Measurements from ENCODE around the gene TNS3.
"Not testable (repeated sequence)": the region's sequence is repeated elsewhere in the genome, so short reads cannot be mapped to it uniquely, and the experiment has no call there.

TNS3 gene

DNA sequence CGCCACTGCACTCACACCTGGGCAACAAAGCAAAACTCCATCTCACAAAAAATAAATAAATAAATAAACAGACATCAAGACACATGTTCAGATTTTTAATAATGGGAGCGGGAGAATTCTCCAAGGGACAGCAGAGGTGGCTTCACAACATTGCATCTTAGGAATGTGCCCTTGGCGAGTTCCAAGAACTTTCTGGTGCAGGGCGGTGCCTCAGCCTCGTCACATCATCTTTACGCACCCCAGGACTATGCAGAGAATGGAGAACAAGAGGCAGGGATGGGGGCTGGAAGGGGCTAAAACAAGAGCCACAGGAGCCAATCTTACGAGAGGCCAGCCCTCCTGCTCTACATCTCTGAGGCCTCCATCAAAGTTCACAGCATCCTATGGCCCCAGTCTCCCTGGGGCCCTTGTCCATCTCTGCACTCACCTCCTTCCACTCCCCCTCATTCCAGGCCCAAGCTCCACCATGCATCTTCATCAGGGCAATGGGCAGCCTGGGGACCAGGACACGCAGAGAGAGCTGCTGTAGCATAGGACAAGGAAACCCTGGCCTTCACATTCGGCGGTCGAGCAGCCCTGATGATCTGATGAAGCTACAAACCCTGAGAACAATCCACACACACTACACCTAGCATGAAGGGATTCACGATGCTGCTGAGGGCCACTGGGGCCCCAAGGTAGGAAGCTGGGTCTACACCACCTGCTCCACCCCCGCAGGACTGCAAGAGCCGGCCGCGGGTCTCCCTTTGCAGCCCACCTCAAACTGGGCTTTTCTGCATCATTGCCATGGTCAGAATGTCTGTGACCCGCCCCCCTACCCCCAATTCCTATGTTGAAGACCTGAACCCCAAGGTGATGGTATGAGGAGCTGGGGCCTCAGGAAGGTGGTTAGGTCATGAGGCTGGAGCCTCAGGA, 22.3 kb downstream of the TNS3 start:
- DNase-seq = no peak

DNA sequence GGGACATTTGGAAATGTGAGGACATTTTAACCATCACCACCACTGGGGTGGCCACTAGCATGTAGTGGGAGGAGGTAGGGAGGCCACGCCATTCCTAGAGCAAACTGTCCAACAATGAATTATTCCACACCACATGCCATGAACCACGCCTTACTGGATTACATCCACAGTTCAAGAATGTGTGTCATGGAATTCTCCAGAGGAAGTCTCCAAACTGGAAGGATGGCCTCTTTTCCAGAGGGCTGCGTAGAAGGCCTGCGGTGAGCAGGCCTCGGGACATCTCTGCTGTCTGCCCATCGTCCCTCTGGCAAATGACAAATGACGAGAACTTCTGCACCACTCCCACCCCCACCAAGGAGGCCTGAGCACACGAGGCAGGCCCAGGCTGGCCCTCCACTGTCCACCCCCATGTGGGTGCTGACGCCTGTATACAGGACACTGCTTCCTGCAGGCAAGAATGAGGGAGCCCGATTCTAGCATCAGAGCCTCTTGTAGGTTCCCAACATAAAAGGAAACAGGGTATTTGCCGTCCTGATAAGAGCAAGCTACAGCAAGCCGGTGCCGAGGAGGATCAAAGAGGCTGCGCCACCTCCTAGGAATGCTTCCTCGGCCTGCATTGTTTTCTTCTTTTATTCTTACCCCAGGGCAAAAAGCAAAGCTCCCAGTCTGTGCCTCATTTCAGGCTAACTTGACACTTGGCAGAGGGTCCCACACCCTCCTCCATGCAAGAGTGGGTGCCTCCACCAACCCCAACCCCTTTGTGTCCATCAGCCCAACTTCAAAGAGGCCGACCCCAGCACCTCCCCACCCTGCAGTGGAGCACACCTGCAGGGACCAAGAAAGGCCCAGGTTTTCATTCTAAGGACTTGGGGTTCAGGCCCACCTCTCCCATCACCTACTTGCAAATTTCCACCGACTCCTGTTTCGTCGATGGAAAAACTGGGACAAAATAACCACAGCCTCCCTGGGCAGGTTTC, 23.9 kb downstream of the TNS3 start:
- DNase-seq = no peak

DNA sequence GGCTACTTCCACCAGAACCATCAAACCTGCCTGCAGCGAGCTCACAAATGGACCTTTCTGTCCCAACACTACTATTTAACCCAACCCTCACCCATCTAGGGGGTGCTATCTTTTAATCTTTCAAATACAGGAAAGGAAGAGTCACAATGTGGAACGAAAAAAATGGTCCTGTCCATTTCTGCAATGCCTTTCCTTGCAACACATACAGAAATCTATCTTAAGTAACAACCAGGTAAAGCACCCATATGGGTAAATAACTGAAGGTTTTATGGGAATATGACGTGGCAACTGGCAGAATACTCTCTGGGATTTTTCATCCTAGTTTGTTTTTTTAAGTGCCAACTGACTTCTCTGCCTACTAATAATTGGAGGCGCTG, 24.6 kb downstream of the TNS3 start:
- no peak for DNase-seq

DNA sequence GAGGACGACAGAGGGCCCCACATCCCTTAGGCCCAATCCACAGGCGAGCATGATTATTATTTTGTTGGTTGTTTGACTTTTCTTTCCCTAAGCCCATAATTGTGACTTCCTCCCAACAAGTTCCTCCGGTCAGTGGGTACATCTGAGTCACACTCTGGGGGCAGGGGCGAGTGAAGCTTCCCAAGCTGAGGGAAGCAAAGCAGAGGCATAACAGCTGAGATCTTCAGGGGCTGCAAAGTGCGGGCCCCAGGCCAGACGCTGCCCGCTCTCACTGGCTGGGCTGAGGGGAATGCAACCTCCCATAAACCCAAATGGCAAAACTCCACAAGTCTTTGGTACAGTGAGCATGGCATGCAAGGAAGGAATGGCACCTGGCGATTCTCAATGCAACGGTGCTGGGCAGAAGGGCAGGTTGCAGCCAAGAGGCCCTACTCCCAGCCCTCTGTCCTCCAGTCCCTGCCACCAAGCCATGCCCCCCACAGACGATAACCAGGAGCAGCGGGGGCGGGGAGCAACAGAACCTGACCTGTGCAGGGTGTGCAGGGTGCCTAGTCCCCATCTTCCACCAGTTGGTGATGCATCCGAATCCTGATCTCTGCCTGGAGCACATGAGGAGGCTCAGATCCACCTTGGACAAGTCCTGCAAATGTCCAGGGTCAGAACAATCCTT, 25.3 kb downstream of the TNS3 start:
- DNase-seq = no peak

DNA sequence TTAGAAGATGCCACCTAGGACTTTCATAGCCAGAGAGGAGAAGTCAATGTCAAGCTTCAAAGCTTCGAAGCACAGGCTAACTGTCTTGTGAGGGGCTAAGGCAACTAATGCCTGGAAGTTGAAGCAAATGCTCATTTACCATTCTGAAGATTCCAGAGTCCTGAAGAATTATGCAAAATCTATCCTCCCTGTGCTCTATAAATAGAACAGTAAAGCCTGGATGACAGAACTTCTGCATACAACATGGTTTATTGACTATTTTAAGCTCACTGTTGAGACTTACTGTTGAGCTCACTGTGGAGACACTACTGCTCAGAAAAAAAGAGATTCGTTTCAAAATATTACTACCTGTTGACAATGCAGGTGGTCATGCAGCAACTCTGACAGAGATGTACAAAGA, 28.6 kb downstream of the TNS3 start:
- no peak for DNase-seq

DNA sequence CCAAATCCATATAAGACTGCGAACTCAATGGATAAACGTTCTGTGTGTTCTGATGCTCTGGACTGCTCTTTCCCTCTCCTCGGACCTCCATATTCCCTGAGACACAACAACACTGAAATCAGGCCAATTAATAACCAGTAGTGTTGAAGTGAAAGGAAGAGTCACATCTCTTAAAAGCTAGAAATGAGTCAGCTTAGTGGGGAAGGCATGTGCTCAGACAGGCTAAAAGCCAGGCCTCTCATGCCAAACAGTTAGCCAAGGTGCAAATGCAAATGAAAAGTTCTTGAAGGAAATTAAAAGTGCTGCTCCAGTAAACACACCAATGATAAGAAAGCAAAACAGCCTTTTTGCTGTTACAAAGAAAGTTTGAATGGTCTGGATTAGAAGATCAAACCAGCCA, 29.3 kb downstream of the TNS3 start:
- DNase-seq = no peak

DNA sequence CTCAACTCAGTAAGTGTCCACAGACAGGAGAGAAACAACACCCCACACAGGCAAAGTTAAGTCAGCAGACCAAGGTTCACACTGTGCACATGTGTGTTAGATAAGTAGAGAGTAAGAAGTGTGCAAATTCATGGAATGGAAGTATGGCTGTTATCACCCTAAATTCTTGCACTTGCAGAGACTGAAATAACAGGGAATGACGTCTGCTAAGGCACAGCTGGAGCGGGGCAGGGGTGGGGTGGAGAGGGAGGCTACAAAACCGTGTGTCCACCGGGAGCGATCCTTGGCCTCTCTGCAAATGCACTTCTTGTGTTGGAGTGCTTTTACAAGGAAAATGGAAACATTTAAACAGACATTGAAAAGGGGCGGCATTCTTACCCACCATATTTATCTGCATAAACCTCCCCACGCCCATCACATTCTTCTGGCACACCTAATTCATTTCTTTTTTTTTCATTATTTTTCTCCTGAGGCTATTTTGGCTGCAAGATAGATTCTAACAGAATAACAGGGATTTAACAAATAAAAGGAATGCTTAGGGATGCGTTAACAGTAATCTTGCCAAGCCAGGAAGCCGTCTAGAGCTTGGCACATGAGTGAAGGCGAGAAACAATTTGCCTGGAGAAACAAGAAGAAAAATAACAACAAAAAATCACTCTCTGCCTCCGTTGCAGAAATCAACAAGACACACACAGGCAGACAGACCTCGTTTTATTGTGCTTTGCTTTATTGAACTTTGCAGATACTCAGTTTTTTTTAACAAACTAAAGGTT, 30.1 kb downstream of the TNS3 start:
- no peak for DNase-seq

DNA sequence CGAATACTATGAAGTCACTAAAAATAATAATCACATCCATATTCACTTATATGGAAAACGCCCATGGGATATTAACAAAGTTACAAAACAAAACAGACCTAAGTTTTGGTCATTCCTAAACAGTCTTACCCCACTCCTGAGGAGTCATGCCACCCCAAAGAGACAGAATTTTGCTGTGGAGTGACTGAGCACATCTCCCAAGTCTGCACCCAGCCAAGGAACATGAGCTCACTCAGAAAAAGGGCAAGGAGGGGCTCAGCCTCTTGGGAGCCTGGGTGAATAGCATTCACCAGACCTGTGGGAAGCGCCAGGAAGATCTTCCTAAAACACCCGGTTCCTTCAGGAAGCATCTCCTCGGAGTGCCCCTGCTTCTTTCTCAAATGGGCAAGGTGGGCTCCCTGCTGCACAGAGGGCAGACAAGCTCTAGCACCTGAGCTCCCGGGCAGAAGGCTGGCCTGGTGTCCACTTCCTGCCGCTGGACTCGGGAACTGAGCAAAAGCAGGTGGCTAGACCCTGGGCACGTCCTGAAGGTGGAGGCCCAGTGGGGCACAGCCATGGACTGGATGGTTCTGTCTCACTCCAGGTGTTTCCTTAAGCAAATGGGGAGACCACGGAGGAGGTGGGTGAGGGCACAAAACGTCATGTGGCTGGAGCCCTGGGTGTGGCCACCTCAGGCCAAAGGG, 31.0 kb downstream of the TNS3 start:
- no peak for DNase-seq

DNA sequence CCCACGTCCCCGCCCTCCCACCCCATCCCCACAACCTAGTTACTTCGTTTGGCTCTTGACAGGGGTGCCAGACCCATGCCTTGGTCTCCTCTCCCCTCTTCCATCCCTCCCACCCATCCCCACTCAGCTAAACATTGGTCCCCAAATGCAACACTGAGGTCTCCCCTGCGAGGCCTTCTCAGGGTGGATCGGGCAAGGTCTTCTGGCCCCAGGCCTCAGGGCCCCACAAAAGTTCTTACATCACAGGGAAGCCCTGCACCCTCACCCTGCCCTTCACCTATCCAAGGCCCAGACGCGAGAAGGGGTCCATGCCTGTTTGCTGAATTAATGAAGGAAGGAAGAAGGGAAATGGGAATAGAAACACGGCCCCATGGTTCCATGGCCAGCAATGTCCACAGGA, 32.0 kb downstream of the TNS3 start:
- no peak for DNase-seq

DNA sequence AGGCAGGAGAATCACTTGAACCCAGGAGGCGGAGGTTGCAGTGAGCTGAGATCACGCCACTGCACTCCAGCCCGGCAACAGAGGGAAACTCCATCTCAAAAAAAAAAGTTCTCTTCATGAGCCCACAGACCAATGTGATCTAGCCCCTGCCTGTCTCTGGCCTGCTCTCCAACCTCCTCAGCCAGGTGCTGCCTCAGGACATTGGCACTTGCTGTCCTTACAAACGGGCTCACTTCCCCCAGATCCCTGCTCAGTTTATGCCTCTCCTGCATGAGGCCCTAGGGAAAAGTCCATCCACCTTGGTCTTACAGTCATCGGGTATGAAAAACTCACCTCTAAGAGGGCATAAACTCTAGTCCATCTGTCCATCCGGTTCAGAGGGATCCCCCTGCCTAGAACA, 32.5 kb downstream of the TNS3 start:
- no peak for DNase-seq

DNA sequence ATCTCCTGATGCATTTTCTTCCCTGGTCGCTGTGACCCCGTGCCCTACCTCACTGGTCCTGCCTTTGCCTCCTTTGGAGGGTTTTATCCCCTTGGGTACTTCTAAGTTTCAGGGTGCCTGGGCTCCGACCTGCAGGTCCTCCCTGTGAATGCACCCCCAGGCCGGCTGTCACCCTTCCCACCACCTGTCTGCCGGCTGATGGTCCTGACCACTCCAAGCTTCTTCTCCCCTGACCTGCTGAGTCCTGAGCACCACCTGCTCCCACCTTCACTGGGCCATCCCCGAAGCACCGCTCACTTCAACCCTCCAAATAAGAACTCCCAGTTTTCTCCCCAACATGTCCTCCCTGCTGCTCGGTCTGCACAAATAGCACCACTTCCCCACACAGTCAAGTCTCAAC, 33.4 kb downstream of the TNS3 start:
- DNase-seq = no peak

DNA sequence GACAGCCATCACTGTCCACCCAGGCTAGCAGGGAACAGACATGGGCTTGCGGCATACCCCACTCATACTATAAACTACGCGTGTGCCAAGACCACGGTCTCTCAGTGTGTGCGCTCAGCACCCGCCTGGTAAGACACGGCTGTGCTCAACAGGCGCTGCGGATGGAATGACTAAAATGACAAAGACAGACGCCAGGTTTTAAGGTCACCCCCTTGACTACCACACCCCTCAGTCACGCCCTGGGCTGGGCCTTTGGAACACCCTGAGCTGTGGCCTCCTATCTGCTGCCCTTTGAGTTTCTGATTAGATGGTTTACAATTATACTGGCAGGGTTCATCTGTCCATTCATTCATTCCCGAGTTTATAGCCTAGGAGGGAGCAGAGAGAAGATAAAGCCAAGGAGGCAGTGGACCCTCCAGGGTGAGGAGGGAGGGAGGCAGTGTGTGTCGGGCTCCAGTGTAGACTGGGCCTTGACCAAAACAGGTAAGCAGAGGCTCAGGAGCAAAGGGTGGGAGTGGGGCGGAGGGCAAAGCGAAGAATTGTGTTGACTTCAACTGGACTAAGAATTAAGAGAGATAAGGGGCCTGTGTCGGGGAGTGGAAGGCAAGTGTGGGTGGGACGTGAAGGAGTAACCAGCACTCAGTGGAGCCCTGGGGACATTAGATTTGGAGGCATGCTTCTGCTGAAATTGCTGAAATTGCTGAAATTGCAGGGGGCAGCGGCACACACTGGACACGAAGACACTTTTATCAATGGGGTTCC, 35.0 kb downstream of the TNS3 start:
- DNase-seq = no peak

DNA sequence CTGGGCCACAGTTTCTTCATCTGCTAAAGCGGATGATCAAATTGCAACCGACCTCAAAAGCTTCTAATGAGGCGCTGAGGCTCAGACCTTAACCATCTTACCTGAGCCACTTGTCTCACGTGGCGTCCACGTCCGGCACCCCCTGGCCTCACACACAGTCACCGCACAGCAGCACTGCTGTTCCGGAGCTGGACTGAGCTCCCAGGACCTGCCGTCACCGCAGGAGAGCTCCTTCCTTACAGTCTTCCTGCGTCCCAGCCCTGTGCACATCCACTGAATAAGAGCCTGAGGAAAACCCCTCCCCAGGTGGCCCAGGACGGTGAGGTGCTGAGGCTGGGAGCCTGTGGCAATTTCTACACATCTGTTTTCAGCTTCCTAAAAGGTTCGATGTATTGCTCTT, 35.7 kb downstream of the TNS3 start:
- DNase-seq = no peak

DNA sequence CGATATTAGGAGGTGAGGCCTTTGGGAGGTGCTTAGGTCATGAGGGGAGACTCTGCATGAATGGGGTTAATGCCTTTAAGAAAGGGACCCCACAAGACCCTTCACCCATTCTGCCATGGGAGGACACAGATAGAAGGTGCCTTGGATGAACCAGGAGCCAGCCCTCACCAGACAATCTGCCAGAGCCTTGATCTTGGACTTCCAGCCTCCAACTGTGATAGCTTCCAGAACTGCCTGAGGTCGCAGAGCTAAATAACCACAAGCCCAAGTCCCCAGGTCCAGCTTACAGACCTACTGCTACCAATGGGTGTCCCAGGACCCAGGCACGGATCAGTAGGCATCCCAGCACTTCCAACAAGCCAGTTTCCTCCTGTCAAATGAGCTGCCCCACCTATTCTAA, 37.5 kb downstream of the TNS3 start:
- no peak for DNase-seq

DNA sequence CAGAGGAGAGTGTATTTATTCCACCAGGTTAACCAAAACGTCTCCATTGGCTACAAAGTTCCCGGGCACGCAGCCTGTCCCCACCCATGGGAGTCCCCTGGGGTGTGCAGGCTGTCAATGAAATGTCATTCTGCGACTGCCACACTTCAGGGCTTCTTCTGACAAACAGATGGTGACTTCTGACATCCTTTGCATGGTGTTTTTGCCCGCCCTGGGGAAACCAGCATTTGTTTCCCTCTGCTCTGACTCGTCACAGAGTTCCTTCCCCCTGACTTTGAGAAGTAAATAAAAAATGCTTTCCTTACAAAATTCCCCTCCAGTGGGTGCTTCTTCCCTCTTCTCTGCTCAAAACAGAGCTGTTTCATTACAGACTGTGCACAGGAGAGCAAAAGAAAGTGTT, 38.2 kb downstream of the TNS3 start:
- no peak for DNase-seq

DNA sequence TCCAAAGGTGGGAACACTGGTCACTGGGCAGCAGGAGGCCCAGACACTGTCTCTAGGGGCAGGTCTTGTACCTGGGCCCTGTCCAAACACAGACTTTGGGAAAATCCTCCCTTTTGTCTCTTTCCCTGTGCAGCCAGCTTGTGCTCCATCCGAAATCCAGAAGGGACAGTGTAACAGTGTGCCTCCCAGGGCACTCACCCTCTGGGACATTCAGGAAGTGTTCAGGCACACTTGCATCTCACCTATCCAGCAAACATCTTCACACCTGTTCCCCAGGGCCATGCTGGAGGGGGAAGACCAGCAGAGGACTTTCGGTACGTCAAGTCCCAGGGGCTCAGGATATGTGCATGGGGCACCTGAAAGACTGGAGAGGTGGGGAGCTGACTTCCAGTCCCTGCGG, 38.9 kb downstream of the TNS3 start:
- DNase-seq = no peak

DNA sequence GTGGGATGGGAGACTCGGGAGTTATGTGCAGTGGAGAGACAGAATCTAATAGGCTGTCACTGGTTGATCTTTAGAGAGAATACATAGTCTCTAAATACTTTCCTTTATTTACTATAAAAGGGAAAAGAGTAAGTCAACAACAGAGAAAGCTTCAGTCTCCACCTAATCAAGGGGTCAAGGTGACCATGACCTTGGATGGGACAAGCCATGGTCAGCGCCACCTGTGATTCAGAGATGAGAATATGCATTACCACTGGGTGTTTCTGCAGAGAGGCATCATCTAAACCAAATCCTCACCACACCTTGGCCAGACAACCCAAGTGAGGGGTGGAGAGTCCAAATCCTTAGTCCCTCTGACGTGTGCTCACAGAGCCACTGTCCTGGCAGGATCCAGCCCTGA, 39.9 kb downstream of the TNS3 start:
- no peak for DNase-seq

DNA sequence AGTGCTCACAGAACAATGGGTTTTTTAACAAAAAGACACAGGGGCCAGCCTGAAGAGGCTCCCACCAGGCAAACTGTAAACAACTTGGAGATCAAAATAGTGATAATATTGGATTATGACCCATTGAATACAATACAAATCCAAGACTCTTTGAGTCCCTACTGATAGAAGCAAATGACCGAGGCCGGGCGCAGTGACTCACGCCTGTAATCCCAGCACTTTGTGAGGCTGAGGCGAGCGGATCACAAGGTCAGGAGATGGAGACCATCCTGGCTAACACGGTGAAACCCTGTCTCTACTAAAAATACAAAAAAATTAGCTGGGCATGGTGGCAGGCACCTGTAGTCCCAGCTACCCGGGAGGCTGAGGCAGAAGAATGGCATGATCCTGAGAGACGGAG, 40.4 kb downstream of the TNS3 start:
- not testable (repeated sequence) for DNase-seq

DNA sequence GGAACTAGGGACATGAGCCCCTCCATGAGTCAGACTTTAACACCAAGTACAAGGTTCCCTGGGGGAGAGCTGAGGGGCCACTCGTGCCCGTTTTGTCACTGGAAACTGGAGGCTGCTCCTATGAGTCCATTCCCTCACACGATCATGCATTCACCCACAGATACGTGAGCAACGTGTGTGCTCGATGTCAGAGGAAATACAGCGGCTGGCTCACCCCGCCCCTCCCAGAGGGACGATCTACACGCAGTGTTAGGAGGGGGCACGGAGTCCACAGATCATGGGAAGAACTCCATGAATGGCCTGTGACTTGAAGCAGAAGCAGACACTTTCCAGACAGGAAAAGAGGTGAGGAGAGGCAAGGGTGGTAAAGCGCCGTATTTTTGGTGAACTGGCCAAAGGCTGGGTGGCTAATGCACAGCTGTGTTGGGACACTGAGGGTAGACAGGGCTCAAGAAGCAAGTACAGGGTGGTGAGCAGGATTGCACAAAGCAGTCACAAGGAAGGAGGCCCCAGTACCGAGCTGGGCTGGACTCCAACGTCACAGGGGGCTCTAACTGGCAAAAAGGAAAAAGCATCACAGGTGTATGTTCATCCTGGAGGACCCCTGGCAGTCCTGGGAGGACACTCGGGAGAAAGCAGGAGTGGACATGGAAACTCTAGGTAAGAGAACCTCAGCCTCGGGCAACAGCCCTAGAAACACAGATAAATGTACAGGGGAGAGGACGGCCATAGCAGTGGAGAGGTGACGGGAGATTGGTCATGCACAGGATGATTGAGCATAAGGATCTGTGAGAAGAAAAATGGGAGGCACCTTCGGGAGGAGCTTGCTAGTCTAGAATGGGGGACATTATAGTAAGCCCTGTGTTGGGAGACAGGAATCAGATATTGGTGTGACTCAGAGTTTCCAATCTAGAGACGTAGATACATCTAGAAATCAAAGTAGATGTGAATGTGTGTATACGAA, 41.2 kb downstream of the TNS3 start:
- DNase-seq = no peak

DNA sequence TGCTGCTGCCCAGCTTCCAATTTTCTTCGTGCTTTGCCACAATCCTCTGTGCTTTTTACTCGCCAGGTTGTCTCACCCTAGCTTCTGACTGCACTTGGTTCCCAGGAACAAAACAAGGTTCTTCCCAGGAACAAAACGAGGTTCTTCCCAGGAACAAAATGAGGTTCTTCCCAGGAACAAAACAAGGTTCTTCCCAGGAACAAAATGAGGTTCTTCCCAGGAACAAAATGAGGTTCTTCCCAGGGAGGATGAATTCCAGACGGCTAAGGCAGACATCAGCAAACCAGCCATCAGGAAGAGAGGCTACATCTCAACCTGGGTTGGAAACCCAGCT, 41.9 kb downstream of the TNS3 start:
- no peak for DNase-seq
